Keratinocyte (primary cell): ENCODE results near the gene STKLD1. TPM values are rescaled to one million over a fixed set of nuclear protein-coding genes. Genes with fewer than 3 reads are reported as not detected.

Experiments
- DNase-seq: peaks from one replicate; pipeline ENCODE4 v3.0.0-alpha.2; 2011; ENCODE audit warnings: low read depth, missing footprints, low spot score
- FAIRE-seq: peaks from 2 replicates; lab custom pipeline; 2011; peaks lifted over from hg19 to GRCh38; lab: Jason Lieb, UNC
- H2AFZ ChIP-seq: 2 replicates; pipeline ENCODE4 v1.6.0; 2012; ENCODE audit warnings: low read length, control low read depth, inconsistent platforms; ENCODE audit not compliant: control insufficient read depth
- H3K27ac ChIP-seq: 2 replicates; pipeline ENCODE4 v1.5.1; 2011; ENCODE audit warnings: low read length; ENCODE audit not compliant: control insufficient read depth, insufficient read depth
- H3K27me3 ChIP-seq: 3 replicates; pipeline ENCODE4 v1.6.0; 2011; ENCODE audit warnings: low read length; ENCODE audit not compliant: control insufficient read depth, insufficient read depth; ENCODE audit errors: extremely low read depth
- H3K36me3 ChIP-seq, 2 experiments: 2 replicates in 1 of 2; 3 replicates in 1 of 2; pipeline ENCODE4 v1.5.1; 2011; ENCODE audit warnings: low read length in 2 of 2, mild to moderate bottlenecking in 1 of 2; ENCODE audit not compliant: control insufficient read depth in 2 of 2, insufficient read depth in 2 of 2; ENCODE audit errors: extremely low read depth in 1 of 2
- H3K4me1 ChIP-seq: 3 replicates; pipeline ENCODE4 v1.5.1; 2011; ENCODE audit warnings: low read length; ENCODE audit not compliant: control insufficient read depth, insufficient read depth; ENCODE audit errors: extremely low read depth
- H3K4me2 ChIP-seq: 3 replicates; pipeline ENCODE4 v1.6.0; 2011; ENCODE audit warnings: low read depth, low read length; ENCODE audit not compliant: control insufficient read depth, insufficient read depth; ENCODE audit errors: extremely low read depth
- H3K4me3 ChIP-seq, 3 experiments: fragments of 200-600 bp in 1 of 3; sonication (generic) in 1 of 3; 2 replicates in 2 of 3; 3 replicates in 1 of 3; pipeline ENCODE4 v1.5.1; 2011 to 2016; ENCODE audit warnings: low read length in 3 of 3, mild to moderate bottlenecking in 3 of 3, control low read depth in 2 of 3, inconsistent platforms in 1 of 3, low read depth in 1 of 3, mixed read lengths in 1 of 3, mixed run types in 1 of 3, moderate library complexity in 1 of 3; ENCODE audit not compliant: control insufficient read depth in 2 of 3, insufficient read depth in 2 of 3; ENCODE audit errors: extremely low read depth in 1 of 3
- H3K79me2 ChIP-seq: 2 replicates; pipeline ENCODE4 v1.6.0; 2012; ENCODE audit warnings: low read length; ENCODE audit not compliant: control insufficient read depth, insufficient read depth
- H3K9ac ChIP-seq: 3 replicates; pipeline ENCODE4 v1.6.0; 2011; ENCODE audit warnings: low read length; ENCODE audit not compliant: control insufficient read depth, insufficient read depth; ENCODE audit errors: extremely low read depth
- H3K9me1 ChIP-seq: 3 replicates; pipeline ENCODE4 v1.6.0; 2011; ENCODE audit warnings: low read length; ENCODE audit not compliant: control insufficient read depth, insufficient read depth; ENCODE audit errors: extremely low read depth
- H3K9me3 ChIP-seq: 2 replicates; pipeline ENCODE4 v1.5.1; 2012; ENCODE audit warnings: low read depth, low read length; ENCODE audit not compliant: control insufficient read depth
- H4K20me1 ChIP-seq: 3 replicates; pipeline ENCODE4 v1.6.0; 2011; ENCODE audit warnings: low read length; ENCODE audit not compliant: control insufficient read depth, insufficient read depth; ENCODE audit errors: extremely low read depth
- EZH2 ChIP-seq: IDR thresholded peaks from one replicate; pipeline ENCODE4 v1.6.1; 2012; ENCODE audit warnings: inconsistent platforms, mild to moderate bottlenecking, low read length, moderate library complexity
- dilution Hi-C: fragments of 300-500 bp; cut with MboI; formaldehyde crosslinking; loops from one replicate; pipeline ENCODE4 v1.7.0; 2020; ENCODE audit warnings: low sequenced_read_pairs; ENCODE audit not compliant: extremely low pct_ligation_motif_present
- polyA plus RNA-seq, 5 experiments: library from polyadenylated mRNA; depleted of rRNA in 3 of 5; stranded (reverse) in 3 of 5; stranded (forward) in 1 of 5; unstranded in 1 of 5; fragments of >200 nt; gene quantifications; 1 replicate in 1 of 5; 2 replicates in 3 of 5; 3 replicates in 1 of 5; pipeline versions ENCODE4 v1.2.1 to v1.2.3, GENCODE V29; 2011 to 2012; ENCODE audit warnings: missing spikeins in 2 of 5, low read depth in 1 of 5, low replicate concordance in 1 of 5
- TF ChIP-seq, protein P1 (sequence below), 3 experiments: IDR thresholded peaks in 1 of 3; conservative IDR thresholded peaks in 1 of 3; optimal IDR thresholded peaks in 1 of 3; 2 replicates in 2 of 3; 3 replicates in 1 of 3; pipeline versions ENCODE3 to v1.5.1; 2011; ENCODE audit warnings: low read length in 3 of 3, mild to moderate bottlenecking in 3 of 3, moderate library complexity in 2 of 3, control low read depth in 1 of 3, inconsistent platforms in 1 of 3; ENCODE audit not compliant: insufficient read depth in 2 of 3; ENCODE audit errors: extremely low read depth in 1 of 3

STKLD1 gene
- polyA plus RNA-seq, 1 donor (not counting 4 experiments of a cell fraction or from before 2014, with no cell fraction given) = 0.77 TPM

- peak within 1 kb of the TSS; percentile 66 for H2AFZ ChIP-seq
- dilution Hi-C loops = no loop called here
Observed at GRCh38 chr9:133417541-133418461, 41.6 kb downstream of the STKLD1 start, which contains the start of gene REXO4. Gene REXO4, minus strand, starts transcription at chr9:133418010. Its CDS starts 166 bp downstream, at chr9:133417844.

GRCh38 chr9:133419005-133419404 is 42.8 kb downstream of the STKLD1 start:
- DNase-seq = no peak

More at GRCh38 chr9:133417541-133418461, 41.6 kb downstream of the STKLD1 start, which contains the start of gene REXO4:
- Histone ChIP-seq H3K27ac (peak within 1 kb of the TSS; percentile 62), H4K20me1 (no peaks in the 10 kb centered on the region), H3K9me1 (no peaks in the 10 kb centered on the region), H3K9ac (peak within 1 kb of the TSS; percentile 82), H3K27me3 (no peaks in the 10 kb centered on the region), H3K36me3 (peaks cover 4 to 25% of the 10 kb centered on the region in 2 experiments), H3K4me2 (peak within 1 kb of the TSS; percentile 84), H3K9me3 (no peaks in the 10 kb centered on the region), H3K4me3 (peak within 1 kb of the TSS; percentile 67 to 97 (median 90)), H3K4me1 (peaks cover 14% of the 10 kb centered on the region), H3K79me2 (peaks cover 42% of the 10 kb centered on the region)
- DNase-seq = peak; percentile 53
- TF ChIP-seq EZH2 = no peak
- TF ChIP-seq, protein P1, sequence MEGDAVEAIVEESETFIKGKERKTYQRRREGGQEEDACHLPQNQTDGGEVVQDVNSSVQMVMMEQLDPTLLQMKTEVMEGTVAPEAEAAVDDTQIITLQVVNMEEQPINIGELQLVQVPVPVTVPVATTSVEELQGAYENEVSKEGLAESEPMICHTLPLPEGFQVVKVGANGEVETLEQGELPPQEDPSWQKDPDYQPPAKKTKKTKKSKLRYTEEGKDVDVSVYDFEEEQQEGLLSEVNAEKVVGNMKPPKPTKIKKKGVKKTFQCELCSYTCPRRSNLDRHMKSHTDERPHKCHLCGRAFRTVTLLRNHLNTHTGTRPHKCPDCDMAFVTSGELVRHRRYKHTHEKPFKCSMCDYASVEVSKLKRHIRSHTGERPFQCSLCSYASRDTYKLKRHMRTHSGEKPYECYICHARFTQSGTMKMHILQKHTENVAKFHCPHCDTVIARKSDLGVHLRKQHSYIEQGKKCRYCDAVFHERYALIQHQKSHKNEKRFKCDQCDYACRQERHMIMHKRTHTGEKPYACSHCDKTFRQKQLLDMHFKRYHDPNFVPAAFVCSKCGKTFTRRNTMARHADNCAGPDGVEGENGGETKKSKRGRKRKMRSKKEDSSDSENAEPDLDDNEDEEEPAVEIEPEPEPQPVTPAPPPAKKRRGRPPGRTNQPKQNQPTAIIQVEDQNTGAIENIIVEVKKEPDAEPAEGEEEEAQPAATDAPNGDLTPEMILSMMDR (optimal IDR thresholded peaks at IDR 0.05 in 1 of 3, IDR thresholded peaks at IDR 0.05 in 1 of 3, conservative IDR thresholded peaks at IDR 0.05 in 1 of 3; ENCODE audit: extremely low read depth in 1 of 3, insufficient read depth in 2 of 3, low read length in 3 of 3) = no peak
- no peak for FAIRE-seq

More at GRCh38 chr9:133419005-133419404, 42.8 kb downstream of the STKLD1 start:
- H3K9me3 ChIP-seq = no peaks in the 10 kb centered on the region
- peaks cover 35% of the 10 kb centered on the region for H3K79me2 ChIP-seq
- H3K4me1 ChIP-seq = peaks cover 14% of the 10 kb centered on the region
- no peak overlapping the region for H3K27ac ChIP-seq
- FAIRE-seq = no peak
- H2AFZ ChIP-seq = no peak overlapping the region
- dilution Hi-C loops = no loop called here
- H3K27me3 ChIP-seq = no peaks in the 10 kb centered on the region
- H3K4me2 ChIP-seq = peak overlapping the region; percentile 80
- H4K20me1 ChIP-seq = no peaks in the 10 kb centered on the region
- H3K36me3 ChIP-seq = peaks cover 2 to 16% of the 10 kb centered on the region in 2 experiments
- no peak overlapping the region for H3K4me3 ChIP-seq
- no peak for TF ChIP-seq EZH2
- TF ChIP-seq, protein P1 (optimal IDR thresholded peaks at IDR 0.05 in 1 of 3, IDR thresholded peaks at IDR 0.05 in 1 of 3, conservative IDR thresholded peaks at IDR 0.05 in 1 of 3; ENCODE audit: extremely low read depth in 1 of 3, insufficient read depth in 2 of 3, low read length in 3 of 3) = no peak
- no peaks in the 10 kb centered on the region for H3K9me1 ChIP-seq
- no peak overlapping the region for H3K9ac ChIP-seq
